CD4-positive, alpha-beta T cell treated with Interferon gamma for 1 hour (primary cell): Measurements from ENCODE around the gene SLC6A12.

ENCODE experiments used
- DNase-seq: peaks from one replicate; pipeline ENCODE4 v3.0.0-alpha.2; 2020

The SLC6A12 gene

GRCh38 chr12:212715-213526 is 1.0 kb downstream of the SLC6A12 start:
- DNase-seq: no peak

- DNase-seq: no peak
These were observed 1.6 kb downstream of the SLC6A12 start for GRCh38 chr12:212415-212714.

DNA sequence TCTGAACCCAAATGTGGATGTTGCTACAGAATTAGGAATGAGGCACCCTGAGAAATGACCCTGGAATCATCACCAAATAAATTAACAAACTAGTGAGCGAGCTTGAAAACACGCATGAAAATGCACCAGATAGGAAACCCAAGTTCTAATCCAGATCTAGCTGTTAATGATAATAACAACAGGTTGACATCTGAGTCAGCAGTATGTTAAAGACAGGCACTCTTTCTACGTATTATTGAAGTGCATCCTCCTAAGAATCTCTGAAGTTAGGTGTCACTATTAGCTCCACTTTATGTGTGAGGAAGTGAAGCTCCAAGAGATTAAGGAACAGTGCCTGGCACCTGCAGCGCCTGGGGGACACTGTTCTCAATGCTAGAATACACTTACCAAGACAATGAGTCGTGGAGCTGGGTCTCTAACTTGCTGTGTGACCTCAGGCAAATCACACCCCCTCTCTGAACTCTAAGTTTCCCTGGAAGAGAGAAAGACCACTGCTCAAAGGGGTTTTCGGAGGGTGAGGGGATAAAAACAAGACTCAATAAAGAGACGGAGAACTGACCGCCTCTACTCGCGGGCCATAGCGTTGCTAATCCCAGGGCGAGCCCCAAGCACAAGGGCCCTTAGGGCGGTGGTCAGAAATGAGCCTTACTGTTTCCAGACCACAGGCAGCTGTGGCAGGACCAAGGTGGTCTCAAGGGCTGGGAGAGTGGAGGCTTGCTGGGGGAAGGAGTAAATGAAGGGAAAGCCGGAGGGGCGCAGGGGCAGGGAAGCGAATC is 2.1 kb downstream of the SLC6A12 start:
- DNase-seq: no peak

- no peak for DNase-seq
These were observed 2.9 kb downstream of the SLC6A12 start for GRCh38 chr12:211142-211465.

DNA sequence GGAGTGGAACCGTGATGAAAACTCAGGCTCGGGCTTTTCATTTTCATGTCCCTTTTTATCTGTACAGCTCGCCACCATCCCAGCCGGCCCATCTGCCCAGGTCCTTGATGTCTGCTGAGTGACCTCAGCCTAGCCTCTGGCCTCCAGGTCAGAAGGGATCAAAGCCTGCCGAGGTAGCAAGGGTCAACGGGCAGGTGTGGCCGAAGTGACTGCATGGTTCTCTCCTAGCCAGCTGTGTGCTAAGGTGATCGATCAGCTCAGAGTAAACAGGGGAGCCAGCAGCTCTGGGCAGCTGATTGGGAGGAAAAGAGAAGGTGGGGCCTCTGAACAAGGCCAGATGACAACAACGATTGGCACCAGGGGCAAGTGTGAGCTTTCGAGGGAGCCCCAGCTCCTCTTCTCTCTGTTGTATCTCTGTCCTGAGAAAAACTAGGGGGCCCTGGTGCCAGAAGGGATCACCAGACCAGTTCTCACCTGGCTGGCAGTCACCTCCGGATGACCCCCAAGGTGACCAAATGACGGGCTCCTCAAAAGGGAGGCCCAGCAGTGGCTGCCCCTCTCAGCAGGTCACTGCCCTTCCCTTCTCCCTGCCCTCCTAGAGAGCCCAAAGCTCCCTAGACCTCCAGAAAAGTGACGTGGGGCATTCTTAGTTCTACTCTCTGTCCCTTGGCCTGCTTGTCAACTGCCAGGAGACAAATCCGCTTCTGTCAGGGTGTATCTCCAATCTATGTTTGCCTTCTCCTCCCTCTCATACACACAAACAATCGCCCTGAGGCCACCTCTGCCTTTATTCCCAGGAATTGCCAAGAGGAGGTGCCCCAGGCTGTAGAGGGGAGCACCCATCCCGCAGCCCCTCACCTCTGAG is 3.4 kb downstream of the SLC6A12 start:
- DNase-seq: no peak

- no peak for DNase-seq
These were observed 4.1 kb downstream of the SLC6A12 start for GRCh38 chr12:209851-210250.

DNA sequence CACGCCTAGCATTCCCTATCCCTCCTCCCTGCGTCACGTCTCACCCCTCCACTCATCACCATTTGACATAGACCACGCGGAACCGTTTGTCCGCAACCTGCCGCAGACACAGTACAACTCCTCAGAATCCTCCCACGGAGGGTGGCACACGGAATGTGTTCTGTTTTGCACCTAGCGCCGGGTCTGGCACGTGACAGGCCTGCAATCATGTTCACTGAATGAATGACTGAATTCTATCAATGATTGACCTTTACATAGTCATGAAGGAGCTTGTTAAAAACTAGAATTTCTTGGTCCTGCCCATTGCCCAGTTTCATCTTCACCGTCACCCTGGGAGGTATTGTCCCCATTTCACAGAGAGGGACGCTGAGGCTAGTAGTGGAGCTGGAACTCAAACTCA is 4.7 kb downstream of the SLC6A12 start:
- DNase-seq: no peak

DNA sequence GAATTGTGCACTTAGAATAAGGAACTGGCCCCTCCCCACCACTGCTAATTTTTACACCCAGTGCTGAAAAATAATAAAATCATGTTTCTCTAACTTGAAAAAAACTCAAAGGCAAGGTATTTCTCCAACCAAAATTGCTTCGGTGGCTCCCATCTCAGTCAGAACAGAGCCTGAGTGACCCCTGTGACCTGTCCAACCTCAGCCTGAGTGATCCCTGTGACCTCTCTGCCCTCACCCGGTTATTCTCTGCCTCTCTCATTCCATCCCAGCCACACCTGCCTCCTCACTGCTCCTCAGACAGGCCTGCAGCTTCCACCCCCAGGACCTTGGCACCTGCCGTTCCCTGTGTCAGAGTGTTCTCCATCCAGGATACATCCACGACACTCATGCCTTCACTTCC is 5.1 kb downstream of the SLC6A12 start:
- DNase-seq: no peak

DNA sequence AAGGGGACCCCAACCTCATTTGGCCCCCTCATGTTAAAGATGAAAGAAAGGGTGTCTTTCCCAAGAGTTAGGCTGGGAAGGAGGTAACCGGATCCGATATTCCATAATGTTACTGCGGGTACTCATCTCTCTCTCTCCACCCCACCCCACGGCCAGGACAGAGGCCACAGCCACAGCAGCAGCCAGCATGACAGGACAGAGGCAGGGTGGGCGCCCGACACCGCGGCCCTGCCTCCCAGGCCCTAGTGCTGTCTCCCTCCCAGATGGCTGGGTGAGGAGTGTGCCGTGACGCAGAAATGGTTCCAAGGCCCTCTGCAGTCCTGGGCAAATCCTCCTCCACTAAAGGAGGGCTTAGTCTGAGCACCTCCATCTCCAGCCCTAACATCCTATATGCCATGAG is 6.2 kb downstream of the SLC6A12 start:
- DNase-seq: no peak

- DNase-seq: no peak
These were observed 7.1 kb downstream of the SLC6A12 start for GRCh38 chr12:206746-207440.

GRCh38 chr12:205026-205425 is 8.9 kb downstream of the SLC6A12 start:
- no peak for DNase-seq

GRCh38 chr12:204261-204678 is 9.7 kb downstream of the SLC6A12 start:
- DNase-seq: no peak

DNA sequence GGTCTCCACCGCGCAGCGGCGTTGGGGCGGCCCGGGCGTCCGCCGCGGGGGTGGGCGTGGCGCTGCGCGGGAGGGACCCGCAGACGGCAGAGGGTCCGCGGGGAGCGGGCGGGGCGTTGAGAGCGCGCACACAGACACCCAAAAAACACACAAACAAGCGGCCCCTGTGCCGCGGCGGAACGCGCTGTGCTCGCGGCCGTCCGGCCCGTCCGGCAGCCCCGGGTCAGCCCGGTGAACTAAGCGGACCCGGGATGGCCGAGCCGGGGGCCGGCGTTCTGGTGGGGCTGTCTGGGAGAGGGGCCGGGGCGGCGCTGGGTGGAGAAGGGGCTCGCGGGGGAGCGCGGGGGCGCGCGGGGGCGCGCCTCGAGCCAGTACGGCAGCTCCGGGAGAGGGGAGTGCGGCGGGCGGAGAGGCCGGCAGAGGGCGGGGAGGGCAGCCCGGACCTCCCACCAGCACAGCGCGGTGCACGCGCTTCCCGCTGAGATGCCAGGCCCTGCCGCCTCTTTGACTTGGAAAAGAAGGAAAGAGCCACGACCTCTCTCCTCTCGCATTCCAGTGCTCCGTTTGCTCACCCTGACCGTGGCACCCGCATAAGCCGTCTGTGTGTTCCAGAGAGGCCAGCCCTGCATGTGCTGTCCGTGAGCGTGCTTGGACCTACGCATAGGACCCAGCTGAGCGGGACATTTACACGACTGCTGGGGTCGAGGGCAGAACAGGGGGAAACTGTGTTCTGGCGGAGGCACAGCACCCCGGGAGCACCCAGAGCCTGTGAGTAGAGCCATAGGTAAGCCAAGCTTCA is 10.3 kb downstream of the SLC6A12 start:
- DNase-seq: no peak

- DNase-seq: no peak
These were observed 10.9 kb downstream of the SLC6A12 start for GRCh38 chr12:203074-203461.

DNA sequence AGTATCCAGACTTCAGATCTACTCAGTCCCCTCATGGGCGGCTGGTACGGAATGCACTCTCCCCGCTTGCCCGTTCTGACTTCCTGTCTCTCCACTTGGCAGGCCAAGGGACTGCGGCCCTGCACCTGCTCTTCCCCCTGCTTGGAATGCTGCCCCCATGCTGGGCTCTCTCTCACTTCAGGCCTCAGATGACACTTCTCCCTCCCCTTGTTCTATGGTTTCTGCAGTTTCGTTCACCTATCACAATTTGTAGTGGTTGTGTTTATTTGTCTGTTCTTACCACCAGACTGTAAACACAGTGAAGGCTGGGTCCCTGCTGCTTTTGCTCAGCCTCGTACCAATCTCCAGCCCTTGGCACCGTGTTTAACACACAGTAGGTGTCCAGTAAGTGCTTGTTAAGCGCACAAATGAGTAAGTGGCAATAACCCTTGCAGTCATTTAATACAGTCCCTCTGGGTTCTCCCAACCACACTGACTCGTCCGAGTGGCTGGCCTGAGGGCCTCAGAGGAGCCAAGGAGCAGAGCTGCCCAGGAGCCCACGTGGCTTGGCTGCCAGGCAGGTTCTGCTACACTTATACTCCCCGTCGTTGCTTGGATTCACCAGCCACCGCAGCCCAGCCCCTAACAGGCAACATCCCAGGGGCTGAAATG is 11.8 kb downstream of the SLC6A12 start:
- DNase-seq: no peak

DNA sequence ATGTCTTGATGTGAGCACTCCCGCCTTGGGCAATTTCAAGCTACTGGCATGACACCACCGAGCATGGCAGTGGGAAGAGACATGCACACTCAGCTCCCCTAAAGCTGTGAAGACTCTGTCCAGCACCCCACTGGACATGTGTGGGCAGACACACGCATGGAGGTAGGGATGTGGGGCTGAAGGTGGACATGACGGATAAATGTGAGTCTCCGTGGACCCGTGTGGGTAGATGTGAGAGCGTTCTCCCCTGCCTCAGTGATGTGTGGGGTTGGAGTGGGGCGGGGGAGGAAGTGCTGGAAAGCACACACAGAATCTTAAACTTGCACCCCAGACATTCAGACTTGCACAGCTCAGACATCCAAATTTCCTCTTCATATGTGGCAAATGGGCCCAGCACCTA is 12.6 kb downstream of the SLC6A12 start:
- no peak for DNase-seq

- no peak for DNase-seq
These were observed 15.3 kb downstream of the SLC6A12 start for GRCh38 chr12:198705-199104.

DNA sequence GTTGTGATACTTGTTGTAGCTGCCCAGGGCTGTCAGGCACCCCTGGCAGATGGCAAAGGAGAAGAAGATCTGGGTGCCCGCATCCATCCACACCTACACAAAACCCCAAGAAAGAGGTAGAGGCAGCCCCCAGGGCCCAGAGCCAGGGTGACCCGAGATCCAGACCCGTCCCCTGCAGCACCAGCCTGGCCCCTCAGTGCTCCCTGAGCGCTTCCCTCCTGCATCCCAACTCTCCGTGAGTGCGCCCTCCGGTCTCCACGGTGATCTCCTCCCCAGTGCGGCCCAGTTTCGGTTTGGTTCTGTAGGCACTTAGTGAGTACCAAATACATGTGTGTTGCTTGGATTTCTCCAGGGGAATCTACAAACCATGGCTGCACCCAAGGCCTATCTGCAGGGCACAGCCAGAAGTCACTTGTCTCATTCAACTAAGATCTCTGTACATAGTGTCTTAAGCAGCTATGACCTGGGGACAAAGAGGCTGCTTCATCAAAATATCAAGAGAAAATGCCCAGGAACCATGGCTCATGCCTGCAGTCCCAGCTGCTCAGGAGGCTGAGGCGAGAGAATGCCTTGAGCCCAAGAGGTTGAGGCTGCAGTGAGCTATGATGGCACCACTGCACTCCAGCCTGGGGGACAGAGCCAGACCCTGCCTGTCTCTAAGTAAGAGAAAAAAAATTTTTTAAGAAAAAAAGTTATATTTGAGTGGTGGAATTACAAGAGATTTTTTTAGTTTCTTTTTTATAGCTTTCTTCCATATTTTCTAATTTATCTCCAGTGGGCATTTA is 15.9 kb downstream of the SLC6A12 start:
- DNase-seq: no peak

- DNase-seq: no peak
These were observed 16.6 kb downstream of the SLC6A12 start for GRCh38 chr12:197347-197746.

DNA sequence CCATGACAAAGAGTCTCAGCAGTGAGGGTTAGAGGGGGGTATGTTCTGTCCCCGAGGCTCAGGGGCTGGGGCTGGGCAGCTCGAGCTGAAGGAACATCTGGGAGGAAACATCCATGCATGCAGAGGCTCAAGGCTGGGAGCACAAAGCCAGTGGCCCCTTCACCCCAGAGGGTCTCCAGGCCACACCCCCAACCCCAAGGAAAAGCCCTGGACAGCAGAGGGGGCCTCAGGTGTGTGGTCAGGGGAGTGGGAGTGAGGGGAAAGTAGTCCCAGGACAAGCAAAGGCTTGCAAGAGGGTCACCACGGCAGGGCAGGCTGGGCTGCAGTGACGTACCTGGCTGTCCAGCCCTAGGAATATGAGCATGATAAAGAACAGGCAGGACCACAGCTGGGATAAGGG is 17.5 kb downstream of the SLC6A12 start:
- no peak for DNase-seq

- DNase-seq: no peak
These were observed 18.0 kb downstream of the SLC6A12 start for GRCh38 chr12:195951-196350.
